Pulmonary artery endothelial cell (primary cell): ENCODE results near the gene ARHGAP26. TPM values are rescaled to one million over a fixed set of nuclear protein-coding genes. Genes with fewer than 3 reads are reported as not detected.

ENCODE experiments used
- DNase-seq: peaks from one replicate; pipeline ENCODE4 v3.0.0-alpha.2; 2011; ENCODE audit warnings: low read depth, low spot score
- total RNA-seq: library from RNA; depleted of rRNA; stranded (reverse); fragments of >200 nt; gene quantifications from 2 replicates; pipeline ENCODE4 v1.2.3, GENCODE V29; 2014

The ARHGAP26 gene
- total RNA-seq, 1 donor from 2014 or later = 6.8 TPM

DNA sequence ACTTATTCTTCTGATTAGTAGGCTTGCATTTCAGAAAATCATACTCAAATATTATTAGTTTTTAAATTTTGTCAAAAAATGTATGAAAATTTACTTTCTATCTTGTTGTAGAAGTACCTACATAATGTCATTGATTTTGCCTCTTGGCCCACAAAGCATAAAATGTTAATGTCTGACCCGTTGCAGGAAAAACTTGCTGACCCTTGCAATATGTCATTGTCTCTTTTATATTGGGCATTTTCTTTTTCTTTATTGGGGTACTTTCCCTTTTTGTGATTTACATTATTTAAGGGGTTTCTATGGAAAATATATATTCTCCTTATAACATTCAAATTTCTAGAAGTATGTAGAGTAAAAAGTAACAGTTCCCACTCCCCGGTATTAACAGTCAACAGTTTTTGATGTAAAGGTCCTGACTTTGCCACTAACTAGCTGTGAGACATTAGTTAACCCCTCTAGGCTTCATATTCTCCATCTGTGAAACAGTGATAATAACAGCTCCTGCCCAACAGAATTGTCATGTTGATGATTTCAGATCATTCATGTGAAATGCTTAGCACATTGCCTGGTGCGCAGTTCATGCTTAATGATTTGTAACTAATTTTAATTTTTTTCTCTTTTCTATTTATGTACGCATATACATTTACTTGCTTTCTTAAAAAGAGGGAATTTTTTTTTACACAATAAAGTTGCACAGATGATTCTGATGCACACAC, 243.2 kb downstream of the ARHGAP26 start:
- no peak for DNase-seq

DNA sequence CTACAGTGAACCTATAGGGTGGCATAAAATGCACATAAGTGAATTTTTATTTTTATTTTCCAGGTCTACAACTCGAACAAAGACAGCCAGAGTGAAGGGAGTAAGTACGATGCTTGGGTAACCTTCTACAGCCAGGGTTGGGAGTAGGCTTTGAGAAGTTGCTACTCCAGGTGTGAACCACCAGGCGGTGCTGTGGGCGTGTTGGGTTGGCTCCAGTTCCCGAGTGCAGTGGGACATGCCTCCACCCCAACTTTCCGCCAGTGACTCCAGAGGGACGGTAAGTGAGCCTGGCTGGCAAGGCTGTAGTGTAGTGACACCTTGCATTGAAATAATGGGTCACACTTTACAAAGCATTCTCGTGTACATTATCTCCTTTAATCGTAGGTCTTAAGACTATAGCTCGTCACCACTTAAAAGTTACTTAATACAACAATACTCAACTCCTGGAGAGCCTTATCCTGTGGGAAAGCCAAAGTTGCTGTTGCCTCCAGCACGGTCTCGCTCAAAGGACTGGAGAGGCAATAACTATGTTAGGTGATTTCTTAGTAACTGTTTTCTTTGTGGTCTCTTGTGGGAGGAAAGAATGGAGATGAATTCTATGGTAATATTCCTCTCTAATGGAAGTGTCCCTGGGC, 244.0 kb downstream of the ARHGAP26 start:
- no peak for DNase-seq

DNA sequence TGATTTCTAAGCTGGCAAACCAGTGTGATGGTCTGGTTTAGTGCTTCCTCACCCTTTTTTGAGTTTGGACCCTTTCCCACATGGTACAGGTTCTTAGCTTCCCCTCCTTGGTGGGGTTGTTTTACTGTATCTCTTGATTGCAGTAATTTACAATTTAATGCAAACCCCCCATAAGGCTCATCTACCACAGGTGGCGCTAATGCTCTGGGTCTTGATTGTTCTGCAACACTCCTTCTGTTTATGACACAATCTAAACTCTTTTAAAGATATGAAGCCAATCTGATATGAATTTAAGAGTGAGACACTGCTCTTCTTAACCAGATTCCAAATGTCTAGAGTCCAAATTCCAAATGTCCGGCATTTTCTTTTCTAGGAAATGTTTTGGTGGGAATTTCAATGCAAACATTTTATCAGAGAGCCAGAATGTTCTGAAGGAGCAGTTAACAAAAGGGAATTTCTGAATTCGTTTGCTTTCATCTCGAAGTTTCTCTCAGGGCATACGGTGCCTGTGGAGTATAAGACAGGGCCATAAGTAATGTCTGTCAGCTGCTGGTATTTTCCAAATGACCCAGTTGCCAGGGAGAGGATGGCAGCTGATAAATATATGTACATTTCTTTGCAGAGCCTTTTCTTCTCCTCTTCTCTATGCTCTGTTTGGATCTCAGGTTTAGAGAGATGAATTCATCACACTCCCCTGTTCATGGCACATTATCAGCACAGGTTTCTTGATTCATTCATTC, 246.8 kb downstream of the ARHGAP26 start:
- DNase-seq = no peak

DNA sequence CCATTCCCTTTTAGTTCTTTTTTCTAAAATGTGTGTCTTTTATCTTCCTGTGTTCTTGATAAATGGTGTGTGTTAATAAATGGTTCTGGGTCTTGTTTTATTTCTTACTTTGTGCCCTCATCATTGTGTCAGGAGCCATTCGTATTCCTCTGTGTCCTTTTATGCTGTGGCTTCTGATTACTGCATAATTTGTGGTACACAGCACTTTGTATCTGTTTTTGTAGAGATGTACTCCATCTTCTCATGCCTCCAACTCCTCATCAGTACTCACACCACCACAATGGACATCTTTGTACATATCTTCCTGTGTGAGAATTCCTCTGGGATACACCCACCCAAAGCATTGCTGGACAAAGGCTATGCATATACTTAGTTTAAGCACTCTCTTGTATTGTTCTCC, 247.4 kb downstream of the ARHGAP26 start:
- DNase-seq = no peak

DNA sequence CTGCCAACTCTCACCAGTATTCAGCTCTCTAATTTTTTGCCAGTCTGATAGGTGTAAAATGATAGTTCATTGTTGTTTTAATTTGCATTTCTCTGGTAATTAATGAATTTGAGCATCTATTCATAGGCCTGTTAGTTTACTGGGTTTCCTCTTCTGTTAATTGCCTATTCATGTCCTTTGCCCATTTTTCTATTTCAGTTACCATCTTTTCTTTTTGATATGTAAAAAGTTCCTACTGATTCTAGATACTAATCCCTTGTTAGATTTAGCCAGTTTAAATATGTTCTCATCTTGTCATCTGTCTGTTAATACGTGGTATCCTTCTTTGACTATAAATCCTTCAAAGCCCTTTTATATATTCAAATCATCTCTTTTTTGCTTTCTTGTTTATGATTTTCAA, 247.8 kb downstream of the ARHGAP26 start:
- no peak for DNase-seq

DNA sequence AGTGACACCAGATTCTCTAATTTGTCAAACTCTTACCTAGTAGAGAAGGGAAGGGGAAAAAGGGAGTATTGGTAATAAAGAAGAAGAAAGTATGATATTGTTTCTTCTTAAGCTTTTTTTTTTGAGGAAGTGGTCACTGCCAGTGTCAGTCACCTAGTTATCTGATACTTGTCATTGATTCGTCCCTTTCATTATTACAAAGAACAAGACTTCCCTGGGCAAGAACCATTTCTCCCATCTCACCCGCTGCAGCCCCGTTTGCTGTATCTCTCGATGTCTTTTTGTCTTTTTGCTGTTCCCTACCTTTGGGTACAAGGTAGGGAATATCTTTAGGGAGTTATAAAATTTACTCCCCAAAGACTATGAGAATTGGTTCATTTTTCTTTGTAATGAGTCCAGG, 249.0 kb downstream of the ARHGAP26 start:
- DNase-seq = no peak

DNA sequence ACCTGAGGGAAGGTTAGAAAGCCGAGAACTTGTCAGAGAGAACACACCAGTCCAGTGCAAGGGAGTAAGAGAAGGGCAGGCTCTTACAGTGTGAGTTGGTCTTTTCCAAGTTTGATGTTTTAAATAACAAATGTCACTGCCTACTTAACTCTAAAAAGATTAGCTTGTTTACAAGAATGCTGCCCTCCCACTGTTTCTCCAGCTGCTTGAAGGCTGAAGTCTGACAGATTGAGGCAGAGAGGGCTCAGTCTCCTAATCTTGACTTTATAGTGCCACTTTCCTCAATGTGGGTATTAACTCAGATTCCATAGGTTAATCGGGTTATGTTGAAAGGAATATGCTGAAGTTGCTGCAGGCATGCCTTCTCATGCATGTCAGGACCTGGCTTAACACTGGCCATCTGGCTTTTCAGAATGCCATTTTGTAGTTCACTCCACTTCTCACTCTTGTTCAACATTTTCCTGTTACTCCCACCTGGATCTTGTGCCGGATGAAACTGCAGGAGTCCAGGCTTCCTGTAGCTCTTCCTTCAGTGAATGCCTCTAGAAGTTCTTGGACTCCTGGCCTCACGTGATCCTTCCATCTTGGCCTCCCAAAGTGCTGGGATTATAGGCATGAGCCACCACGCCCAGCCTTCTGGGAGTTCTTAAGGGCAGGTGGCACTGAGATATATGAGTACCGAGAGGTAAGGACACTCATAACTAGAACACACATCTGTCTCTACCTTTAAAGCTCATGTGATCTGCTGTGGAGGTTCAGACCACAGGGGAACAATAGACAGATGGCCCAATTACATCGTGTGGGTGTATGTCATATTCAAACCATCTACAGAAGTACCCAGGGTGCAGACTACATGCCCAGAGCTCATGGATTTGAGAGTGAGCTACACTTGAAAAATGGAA, 249.7 kb downstream of the ARHGAP26 start:
- DNase-seq = no peak

DNA sequence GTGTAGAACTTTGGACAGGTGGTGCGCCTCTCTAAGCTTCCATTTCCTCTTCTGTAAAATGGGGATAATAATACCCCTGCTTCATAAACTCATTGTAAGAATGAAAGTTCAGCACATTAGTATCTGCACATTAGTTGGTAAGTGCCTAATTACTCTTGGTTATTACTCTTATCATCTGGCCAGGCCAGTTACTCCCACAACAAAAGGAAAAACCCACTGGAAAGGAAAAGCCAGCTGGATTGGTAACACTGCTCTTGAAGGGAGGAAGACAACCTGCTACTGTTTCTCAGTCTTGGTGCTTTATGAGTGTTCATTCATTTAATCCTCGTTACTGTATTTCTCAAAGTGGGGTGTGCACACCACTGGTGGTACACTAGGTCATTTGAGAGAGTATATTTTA, 251.4 kb downstream of the ARHGAP26 start:
- DNase-seq = no peak

DNA sequence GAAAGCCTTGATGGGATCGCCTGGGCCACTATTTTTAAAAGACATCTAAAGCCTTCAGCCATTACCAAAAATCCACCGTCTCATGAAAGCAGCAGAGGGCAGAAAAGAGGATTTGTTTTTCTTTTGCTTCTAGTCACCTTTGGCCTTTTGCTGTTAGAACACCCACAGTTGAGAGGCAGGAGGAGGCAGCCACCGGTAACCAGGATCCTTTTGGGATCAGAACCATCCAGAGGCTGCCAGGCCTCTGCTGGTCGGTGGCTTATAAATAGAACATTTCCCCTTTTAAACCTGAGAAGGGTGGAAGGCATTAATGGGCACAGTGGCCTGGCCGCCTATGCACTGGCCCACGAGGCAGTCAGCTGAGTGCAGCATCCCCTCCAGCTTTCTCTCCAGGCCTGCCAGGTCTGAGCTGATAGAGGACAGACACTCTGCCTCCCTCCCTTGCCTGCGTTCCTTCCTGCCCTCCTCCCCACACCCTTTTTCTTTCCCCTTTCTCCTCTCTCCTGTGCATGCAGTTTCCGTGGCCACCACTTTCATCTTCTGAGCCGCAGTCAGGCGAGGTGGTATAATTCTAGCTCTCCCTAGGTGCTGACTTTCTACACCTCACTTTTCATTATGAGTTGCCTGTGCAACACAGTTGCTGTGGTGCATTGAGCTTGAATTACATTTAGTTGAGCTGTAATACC, 253.4 kb downstream of the ARHGAP26 start:
- no peak for DNase-seq

DNA sequence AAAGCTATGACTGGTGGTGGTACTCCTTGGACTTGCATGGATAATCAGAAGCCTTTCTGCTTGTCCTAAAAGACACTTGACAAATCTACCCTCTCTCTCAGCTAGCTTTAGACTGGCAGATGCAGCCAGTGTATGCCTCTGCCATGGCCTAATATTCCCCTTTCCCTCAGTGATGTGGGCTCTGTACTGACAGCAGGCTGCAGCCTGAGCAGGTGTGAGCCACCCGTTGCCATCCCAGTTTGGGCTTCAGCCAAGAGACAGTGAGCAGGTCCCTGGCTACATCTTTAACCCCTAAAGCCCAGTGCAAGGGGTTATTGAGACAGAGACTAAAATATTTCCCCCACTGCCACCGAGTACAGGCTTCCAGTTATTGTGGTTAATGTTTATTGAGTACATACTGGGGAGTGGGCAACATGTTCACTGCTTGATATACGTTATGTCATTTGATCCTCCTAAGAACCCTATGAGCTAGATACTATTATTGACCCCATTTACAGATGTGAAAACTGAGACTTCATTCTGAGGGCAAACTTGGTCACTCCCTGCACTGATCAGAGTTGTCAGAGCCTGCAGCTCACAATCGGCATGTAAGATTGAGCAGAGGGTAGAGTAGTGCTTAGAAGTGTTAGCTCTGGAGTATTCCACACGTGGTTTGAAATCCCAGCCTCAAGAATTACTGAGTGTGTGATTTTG, 254.2 kb downstream of the ARHGAP26 start:
- no peak for DNase-seq

DNA sequence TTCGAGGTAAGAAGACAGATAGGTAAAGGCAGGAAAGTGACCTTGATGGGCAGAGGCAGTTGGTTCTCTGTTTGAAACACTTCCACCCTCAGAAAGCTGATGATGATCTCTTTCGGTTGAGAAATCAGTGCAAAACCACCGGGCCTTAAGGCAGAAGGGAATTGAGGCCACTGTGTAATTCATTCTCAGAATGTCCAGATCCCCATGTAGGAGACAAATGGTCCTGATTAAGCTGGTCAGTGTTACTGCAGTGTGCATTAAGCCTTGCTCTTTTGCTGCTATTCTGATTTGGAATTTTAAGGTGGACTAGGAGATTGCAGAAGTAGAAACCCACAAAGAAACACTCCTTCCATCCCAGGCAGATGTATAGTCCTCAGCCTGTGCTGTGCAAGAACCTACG, 255.2 kb downstream of the ARHGAP26 start:
- DNase-seq = no peak

DNA sequence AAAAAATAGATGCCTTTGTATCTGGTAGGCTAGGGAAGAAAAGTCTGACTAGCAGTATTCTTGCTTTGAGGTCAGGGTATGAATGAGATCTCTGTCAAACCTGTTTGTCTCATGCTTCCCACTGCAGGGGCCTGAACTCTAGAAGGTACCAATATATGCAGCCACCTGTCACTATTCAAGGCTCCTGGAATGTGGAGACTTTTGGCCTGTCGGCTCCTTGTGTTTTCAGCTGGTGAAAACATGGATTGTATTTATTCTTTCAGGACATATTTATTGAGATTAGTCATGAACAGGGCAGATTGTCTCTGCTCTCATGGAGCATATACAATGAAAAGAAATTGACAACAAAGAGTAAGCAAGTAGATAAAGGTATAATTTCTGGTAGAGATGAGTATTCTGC, 255.8 kb downstream of the ARHGAP26 start:
- DNase-seq = no peak

DNA sequence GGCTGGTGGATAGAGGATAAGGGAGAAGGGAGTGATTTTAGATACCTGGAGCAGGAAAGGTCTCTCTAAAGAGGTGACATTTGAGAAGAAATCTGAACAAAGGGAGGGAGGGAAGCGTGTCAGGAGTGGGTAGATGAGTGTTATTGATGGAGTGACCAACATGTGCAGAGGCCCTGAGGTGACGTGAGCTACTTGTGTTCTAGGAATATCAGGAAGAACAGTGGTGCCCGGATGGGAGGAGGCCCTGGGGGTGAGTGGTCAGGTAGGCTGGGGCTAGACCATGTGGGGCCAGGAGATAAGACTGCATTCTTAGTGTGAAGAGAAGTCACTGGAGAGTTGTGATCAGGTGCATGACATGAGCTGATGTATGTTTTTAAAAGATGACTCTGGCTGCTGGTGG, 256.2 kb downstream of the ARHGAP26 start:
- no peak for DNase-seq

DNA sequence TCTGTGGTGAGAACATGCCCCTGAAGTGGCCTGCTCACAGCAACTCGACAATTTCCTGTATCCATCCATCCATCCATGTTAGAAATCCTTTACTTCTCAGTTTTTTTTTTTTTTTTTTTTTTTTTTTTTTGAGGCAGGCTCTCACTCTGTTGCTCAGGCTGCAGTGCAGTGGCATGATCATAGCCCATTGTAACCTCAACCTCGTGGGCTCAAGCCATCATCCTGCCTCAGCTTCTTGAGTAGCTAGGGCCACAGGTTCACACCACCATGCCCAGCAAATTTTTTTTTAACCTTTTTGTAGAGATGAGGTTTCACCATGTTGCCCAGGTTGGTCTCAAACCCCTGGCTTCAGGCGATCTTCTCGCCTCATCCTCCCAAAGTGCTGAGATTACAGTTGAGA, 259.1 kb downstream of the ARHGAP26 start:
- no peak for DNase-seq

DNA sequence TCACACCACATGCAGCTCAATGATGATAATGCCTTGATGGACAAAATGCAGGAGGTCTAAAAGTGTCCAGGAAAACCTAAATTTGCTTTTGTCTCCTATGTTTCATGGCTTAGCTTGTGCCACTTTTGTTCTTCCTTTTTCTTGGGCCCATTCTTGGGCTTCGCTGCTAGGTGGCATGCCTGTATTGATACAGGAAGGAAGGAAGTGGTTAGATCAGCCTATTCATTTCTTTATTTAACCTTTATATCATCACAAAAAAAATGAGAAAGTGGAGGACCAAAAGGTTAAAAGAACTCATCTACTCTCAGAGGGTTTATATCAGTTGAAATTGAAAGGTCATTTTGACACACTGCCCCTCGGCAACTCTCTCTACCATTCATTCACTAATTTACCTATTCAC, 260.2 kb downstream of the ARHGAP26 start:
- DNase-seq = no peak

DNA sequence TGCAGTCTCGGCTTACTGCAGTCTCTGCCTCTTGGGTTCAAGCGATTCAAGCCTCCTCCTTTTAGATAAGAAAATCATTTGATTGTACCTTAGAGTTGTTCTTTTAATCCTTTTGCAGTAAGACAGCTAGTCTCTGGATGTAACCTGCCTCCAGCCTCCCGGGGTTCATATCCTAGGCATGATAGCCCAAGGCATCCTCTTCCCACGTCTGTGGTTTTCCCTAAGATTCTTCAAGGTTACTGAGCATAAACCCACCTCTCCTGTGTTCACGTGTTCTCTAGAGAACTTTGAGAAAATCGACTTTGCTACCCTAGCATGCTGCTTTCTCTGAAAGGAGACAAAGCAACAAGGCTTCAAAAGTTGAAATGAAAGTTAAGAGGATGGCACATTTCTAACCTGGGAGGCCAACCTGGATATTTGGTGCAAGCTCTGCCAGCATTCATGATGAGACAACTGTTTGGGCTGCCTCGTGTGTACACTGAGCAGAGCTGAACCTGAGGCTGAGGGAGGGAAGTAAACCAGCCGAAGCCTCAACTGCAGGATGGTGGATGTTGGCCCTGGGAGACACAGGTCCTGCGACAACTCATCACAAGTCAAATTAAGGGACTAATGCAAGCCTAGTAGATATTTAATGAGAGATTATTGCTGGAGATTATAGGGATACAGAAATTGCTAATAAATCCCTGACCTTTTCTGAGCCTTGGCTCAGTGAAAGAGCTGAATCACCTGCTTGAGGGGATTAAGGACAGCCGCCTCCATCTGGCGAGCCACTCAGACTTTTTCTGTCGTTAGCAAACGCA, 261.8 kb downstream of the ARHGAP26 start:
- DNase-seq = no peak

DNA sequence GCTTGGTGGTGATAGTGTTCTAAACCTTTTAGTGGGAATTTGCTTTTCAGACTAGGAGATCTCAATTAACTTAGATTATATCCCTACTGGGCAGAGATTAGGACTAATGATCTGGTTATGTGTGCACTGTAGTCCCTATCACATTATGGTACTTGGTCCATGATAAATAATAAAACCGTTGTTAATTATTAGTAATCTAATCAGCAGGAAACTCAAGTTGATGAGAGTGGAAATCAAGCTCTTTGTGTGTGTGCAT, 262.3 kb downstream of the ARHGAP26 start:
- no peak for DNase-seq

DNA sequence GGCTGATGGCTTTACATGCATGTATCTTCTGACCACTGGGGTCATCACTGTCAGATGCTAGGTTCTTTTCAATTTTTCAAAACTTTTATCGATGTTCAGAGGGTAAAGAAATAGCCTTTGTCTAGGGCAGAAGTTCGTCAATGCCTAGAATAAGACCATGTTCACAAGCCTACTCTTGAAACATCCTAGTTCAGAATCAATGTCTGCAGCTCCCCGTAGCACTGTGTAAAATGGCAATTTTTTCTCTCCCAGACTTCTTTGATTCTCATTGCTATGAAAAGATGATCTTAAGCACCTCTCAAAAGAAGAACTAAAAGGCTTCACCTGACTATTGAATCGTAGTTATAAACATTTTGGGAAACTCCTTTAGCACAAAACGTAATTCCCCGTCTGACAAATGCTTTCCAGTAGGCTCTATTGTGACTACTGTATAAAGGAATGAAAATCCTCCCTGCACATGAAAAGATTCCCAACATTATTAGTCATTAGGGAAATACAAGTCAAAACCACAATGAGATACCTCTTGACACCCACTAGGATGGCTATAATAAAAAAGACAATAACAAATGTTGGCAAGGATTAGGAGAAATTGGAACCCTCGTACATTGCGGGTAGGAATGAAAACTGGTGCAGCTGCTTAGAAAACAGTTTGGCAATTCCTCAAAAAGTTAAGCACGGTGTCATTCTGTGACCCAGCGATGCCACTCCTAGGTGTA, 263.5 kb downstream of the ARHGAP26 start:
- DNase-seq = peak; percentile 7
